Testis (tissue), 5 donors: ENCODE results near the gene WDR36. TPM values are rescaled to one million over a fixed set of nuclear protein-coding genes. Genes with fewer than 3 reads are reported as not detected.

Experiments
- DNase-seq: peaks from one replicate; pipeline ENCODE4 v3.0.0-alpha.2; 2019
- H3K27ac ChIP-seq, 2 donors: fragments of 200-600 bp; sonication (generic); one replicate each; pipeline ENCODE4 v1.5.1; 2019
- H3K27me3 ChIP-seq: fragments of 200-600 bp; sonication (generic); one replicate; pipeline ENCODE4 v1.5.1; 2019
- H3K36me3 ChIP-seq: fragments of 200-600 bp; sonication (generic); one replicate; pipeline ENCODE4 v1.5.1; 2017; ENCODE audit warnings: low read depth; ENCODE audit errors: missing control alignments
- H3K4me1 ChIP-seq: fragments of 200-600 bp; sonication (generic); one replicate; pipeline ENCODE4 v1.5.1; 2019
- H3K4me3 ChIP-seq, 2 donors: fragments of 200-600 bp; sonication (generic); one replicate each; pipeline ENCODE4 v1.5.1; 2017 to 2019
- H3K9me3 ChIP-seq: fragments of 200-600 bp; sonication (generic); one replicate; pipeline ENCODE4 v1.5.1; 2017
- POLR2A ChIP-seq: fragments of 450-650 bp; IDR thresholded peaks from one replicate; pipeline ENCODE4 v1.6.1; 2017; ENCODE audit warnings: antibody characterized with exemption, mild to moderate bottlenecking, moderate library complexity
- WGBS, 2 donors: methylation state at CpG; one replicate each; pipeline ENCODE4 v1.1.5; 2018; 5-methylcytosine and 5-hydroxymethylcytosine counted together
- intact Hi-C: fragments of 100-400 bp; cut with DNase I; formaldehyde crosslinking; loops from one replicate; pipeline ENCODE4 v1.15.1; 2023; ENCODE audit warnings: low total_unique reads
- long read RNA-seq, 2 donors: transcript quantifications; one replicate each; lab custom pipeline, GENCODE V29; 2026
- polyA plus RNA-seq: library from polyadenylated mRNA; stranded (reverse); fragments of 350-450 nt; fragmentation: Illumina TruSeq; extraction: RNeasy Lipid Tissue Mini Kit (QIAGEN cat#74804); gene quantifications from one replicate; pipeline ENCODE4 v1.2.3, GENCODE V29; 2014; ENCODE audit warnings: low read depth, low replicate concordance; ENCODE audit not compliant: insufficient read depth
- total RNA-seq, 2 donors: library from RNA; depleted of rRNA; stranded (reverse); fragments of >200 nt; gene quantifications; one replicate each; pipeline ENCODE4 v1.2.3, GENCODE V29; 2016
- TF ChIP-seq, protein P1 (sequence below), 3 experiments: fragments of 450-650 bp in 2 of 3; fragments of 200-600 bp in 1 of 3; sonication (generic) in 1 of 3; IDR thresholded peaks; one replicate each; pipeline ENCODE4 v1.5.1; 2016 to 2019; ENCODE audit warnings: antibody characterized with exemption in 3 of 3, mild to moderate bottlenecking in 2 of 3, moderate library complexity in 1 of 3

WDR36 gene
- total RNA-seq (10 to 100 TPM; 18.0 to 23.9 TPM), polyA plus RNA-seq (11.6 TPM)
- long read RNA-seq, donor 1: 0 reads
- long read RNA-seq, donor 2, full-length matches to known transcripts: 1 of 1 reads
- long read RNA-seq, donor 2, partial matches to known transcripts: 0 of 1 reads
- long read RNA-seq, donor 2, other reads (novel, unspliced or antisense): 0 of 1 reads

DNA sequence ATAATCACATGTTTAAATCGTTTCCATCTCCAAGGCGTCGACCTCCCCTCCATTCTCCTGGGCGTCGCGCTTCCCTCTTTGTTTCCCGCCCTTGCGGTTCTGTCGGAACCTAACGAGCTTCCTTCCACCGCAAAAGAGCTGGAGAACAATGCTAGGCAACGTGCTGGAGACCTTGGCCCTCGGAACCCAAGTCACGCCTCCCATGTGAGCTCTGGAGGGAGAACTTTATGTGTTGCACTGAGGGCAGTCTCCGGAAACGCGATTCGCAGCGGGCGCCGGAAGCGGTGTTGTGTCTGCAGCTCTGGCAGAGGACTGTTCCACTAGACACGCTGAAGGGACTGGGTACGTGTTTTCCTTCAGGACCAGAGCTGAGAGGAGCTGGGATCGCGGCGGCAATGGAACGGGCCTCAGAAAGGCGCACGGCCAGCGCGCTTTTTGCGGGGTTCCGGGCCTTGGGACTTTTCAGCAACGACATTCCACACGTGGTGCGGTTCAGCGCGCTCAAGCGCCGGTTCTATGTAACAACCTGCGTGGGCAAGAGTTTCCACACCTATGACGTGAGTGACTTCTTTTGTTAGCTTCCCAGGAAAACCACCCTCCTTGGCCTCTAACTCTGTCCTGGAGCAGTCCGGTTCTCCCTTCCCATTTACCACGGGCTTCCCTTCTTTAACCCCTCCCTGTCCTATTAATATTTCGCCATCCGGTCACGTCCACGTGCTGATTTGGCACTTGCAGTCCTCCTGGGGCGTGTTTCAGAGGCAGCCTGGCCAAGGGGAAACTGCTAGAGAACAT is at the start of gene WDR36:
WDR36 (plus strand) TSS at position 287 of the 792 bp plus-strand sequence; CDS start at position 396, 109 bp downstream.
- H3K36me3 ChIP-seq: no peaks in the 10 kb centered on the region
- peak within 1 kb of the TSS; percentile 66 to 75 for H3K27ac ChIP-seq
- no peaks in the 10 kb centered on the region for H3K27me3 ChIP-seq
- no peak for TF ChIP-seq POLR2A
- TF ChIP-seq, protein P1, sequence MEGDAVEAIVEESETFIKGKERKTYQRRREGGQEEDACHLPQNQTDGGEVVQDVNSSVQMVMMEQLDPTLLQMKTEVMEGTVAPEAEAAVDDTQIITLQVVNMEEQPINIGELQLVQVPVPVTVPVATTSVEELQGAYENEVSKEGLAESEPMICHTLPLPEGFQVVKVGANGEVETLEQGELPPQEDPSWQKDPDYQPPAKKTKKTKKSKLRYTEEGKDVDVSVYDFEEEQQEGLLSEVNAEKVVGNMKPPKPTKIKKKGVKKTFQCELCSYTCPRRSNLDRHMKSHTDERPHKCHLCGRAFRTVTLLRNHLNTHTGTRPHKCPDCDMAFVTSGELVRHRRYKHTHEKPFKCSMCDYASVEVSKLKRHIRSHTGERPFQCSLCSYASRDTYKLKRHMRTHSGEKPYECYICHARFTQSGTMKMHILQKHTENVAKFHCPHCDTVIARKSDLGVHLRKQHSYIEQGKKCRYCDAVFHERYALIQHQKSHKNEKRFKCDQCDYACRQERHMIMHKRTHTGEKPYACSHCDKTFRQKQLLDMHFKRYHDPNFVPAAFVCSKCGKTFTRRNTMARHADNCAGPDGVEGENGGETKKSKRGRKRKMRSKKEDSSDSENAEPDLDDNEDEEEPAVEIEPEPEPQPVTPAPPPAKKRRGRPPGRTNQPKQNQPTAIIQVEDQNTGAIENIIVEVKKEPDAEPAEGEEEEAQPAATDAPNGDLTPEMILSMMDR (IDR thresholded peaks at IDR 0.05): peak in 1 of 3 experiments; percentile 2
- DNase-seq: peak; percentile 92
- 1% methylated on average over 37 to 50 of the region's 50 CpGs for WGBS, 2 donors
- H3K4me1 ChIP-seq: peaks cover 8% of the 10 kb centered on the region
- peak within 1 kb of the TSS; percentile 81 to 88 for H3K4me3 ChIP-seq
- no peaks in the 10 kb centered on the region for H3K9me3 ChIP-seq
- intact Hi-C loops: no loop called here

DNA sequence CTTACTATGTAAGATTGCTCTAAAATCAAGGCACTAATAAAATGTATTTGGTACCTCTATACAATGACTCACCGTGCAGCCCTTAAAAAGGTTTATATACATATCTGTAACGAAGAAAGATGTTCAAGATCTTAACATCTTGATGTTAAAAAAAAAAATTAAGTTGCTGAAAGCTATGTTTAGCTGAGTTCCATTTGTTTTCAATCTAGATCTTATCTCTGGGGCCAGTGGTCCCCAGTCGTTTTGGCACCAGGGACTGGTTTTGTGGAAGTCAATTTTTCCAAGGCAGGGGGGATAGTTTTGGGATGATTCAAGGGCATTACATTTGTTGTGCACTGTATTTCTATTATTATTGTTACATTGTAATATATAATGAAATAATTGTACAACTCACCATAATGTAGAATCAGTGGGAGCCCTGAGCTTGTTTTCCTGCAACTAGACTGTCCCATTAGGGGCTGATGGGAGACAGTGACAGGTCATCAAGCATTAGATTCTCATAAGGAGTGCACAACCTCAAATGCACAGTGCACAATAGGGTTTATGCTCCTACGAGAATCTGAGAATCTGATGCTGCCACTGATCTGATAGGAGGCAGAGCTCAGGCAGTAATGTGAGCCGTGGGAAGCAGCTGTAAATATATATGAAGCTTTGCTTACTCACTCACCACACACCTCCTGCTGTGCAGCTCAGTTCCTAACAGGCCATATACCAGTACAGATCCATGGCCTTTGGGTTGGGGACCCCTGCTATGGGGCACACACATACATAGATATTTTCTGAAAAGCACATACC is 48.2 kb upstream of the WDR36 start:
- Histone ChIP-seq H3K4me3 (no peak overlapping the region), H3K4me1 (no peaks in the 10 kb centered on the region), H3K27ac (no peak overlapping the region), H3K27me3 (no peaks in the 10 kb centered on the region), H3K36me3 (no peaks in the 10 kb centered on the region), H3K9me3 (no peaks in the 10 kb centered on the region)
- no peak for DNase-seq
- intact Hi-C loops: no loop called here
- TF ChIP-seq, protein P1 (IDR thresholded peaks at IDR 0.05): no peak
- TF ChIP-seq POLR2A: no peak
- WGBS, 2 donors: 49% methylated on average over 5 of the region's 5 CpGs

DNA sequence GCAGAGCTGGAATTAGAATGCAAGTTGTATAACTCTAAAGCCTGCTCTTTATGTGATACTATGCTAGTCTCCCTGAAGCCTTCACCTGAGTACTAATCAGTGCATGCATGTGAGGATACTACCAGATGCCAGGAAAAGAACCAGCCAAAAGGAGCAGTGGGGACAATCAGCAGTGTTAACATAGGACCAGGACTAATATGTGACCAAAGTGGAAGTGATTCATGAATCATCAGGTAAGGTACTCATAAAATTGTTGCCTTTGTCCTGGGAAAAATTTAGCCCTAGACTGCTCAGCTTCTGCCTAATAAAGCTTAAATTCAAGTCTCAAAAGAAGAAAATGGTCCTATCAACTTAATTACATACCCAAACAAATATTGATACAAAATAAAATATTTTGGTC is 34.1 kb upstream of the WDR36 start:
- no peaks in the 10 kb centered on the region for H3K4me1 ChIP-seq
- no peak for DNase-seq
- no peaks in the 10 kb centered on the region for H3K36me3 ChIP-seq
- no peaks in the 10 kb centered on the region for H3K9me3 ChIP-seq
- no peak for TF ChIP-seq POLR2A
- TF ChIP-seq, protein P1 (IDR thresholded peaks at IDR 0.05): no peak
- no peaks in the 10 kb centered on the region for H3K27me3 ChIP-seq
- H3K4me3 ChIP-seq: no peak overlapping the region
- intact Hi-C loops: no loop called here
- no peak overlapping the region for H3K27ac ChIP-seq

DNA sequence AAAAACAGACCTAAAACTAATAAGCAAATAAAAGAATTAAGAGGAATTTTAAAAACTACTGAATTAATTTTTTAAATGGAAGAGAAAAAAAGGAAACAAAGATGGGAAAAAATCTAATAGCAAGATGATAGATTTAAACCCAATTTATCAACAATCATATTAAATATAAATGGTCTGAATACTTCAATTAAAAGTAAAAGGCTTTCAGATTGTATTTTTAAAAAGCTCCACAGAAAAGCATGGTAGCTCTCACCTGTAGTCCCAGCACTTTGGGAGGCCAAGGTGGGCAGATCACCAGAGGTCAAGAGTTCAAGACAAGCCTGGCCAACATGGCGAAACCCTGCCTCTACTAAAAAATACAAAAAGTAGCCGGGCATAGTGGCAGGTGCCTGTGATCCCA is 32.0 kb upstream of the WDR36 start:
- TF ChIP-seq POLR2A: no peak
- DNase-seq: no peak
- no peaks in the 10 kb centered on the region for H3K4me1 ChIP-seq
- no peak overlapping the region for H3K4me3 ChIP-seq
- H3K27ac ChIP-seq: no peak overlapping the region
- 91 to 96% methylated on average over 2 of the region's 2 CpGs for WGBS, 2 donors
- no peaks in the 10 kb centered on the region for H3K27me3 ChIP-seq
- H3K9me3 ChIP-seq: no peaks in the 10 kb centered on the region
- intact Hi-C loops: no loop called here
- no peaks in the 10 kb centered on the region for H3K36me3 ChIP-seq

DNA sequence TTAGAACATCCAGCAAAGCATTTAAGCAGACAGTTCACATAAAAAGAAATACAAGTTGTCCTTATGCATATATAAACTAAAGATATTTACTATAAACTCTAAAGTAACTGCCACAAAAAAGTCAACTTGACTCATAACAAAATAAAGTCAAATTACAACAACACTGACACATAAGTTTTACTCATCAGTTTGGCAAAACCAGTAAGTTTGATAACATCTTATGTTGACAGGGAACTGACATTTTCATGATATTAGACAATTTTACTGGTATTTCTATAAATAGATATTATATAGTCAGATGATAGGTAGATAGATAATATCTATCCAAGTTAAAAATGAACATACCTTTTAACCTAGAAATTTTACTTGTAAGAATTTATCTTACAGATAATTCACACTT is 30.5 kb upstream of the WDR36 start:
- Histone ChIP-seq H3K4me1 (no peaks in the 10 kb centered on the region), H3K27me3 (no peaks in the 10 kb centered on the region), H3K36me3 (no peaks in the 10 kb centered on the region), H3K27ac (no peak overlapping the region), H3K9me3 (no peaks in the 10 kb centered on the region), H3K4me3 (no peak overlapping the region)
- intact Hi-C loops: no loop called here
- DNase-seq: no peak
- TF ChIP-seq POLR2A: no peak
- TF ChIP-seq, protein P1 (IDR thresholded peaks at IDR 0.05): no peak
